Upper lobe of left lung (tissue), 6 donors: ENCODE data around the gene PEX10. TPM values are rescaled to one million over a fixed set of nuclear protein-coding genes. Genes with fewer than 3 reads are reported as not detected.

Source experiments
- ATAC-seq, 2 donors: fragments of 200-7000 bp; cut with Tn5 transposase; one replicate each; pipeline ENCODE4 v1.9.1; 2022; ENCODE audit warnings: mild to moderate bottlenecking in 2 of 2, moderate library complexity in 2 of 2; ENCODE audit not compliant: low FRiP score in 2 of 2
- DNase-seq, 2 donors: peaks; one replicate each; pipeline ENCODE4 v3.0.0-alpha.2; 2019 to 2020
- H3K27ac ChIP-seq, 4 donors: fragments of 200-600 bp; sonication (generic); one replicate each; pipeline ENCODE4 v1.5.1; 2016 to 2019
- H3K27me3 ChIP-seq, 4 donors: fragments of 200-600 bp; sonication (generic); one replicate each; pipeline ENCODE4 v1.5.1; 2017 to 2019
- H3K36me3 ChIP-seq, 4 donors: fragments of 200-600 bp; sonication (generic); one replicate each; pipeline ENCODE4 v1.5.1; 2016 to 2019
- H3K4me1 ChIP-seq, 4 donors: fragments of 200-600 bp; sonication (generic); one replicate each; pipeline ENCODE4 v1.5.1; 2018 to 2019
- H3K4me3 ChIP-seq, 4 donors: fragments of 200-600 bp; sonication (generic); one replicate each; pipeline ENCODE4 v1.5.1; 2017 to 2019; ENCODE audit warnings: mild to moderate bottlenecking in 2 of 4, moderate library complexity in 1 of 4
- H3K9me3 ChIP-seq, 4 donors: fragments of 200-600 bp; sonication (generic); one replicate each; pipeline ENCODE4 v1.5.1; 2018 to 2019
- CTCF ChIP-seq, 6 experiments: fragments of 450-650 bp in 4 of 6; fragments of 200-600 bp in 2 of 6; sonication (generic) in 2 of 6; IDR thresholded peaks; one replicate each; pipeline ENCODE4 v1.5.1; 2016 to 2019; ENCODE audit warnings: antibody characterized with exemption in 6 of 6
- EP300 ChIP-seq, 4 donors: sonication (generic); formaldehyde crosslinking; IDR thresholded peaks; one replicate each; pipeline ENCODE4 v1.5.1; 2017; ENCODE audit warnings: antibody characterized with exemption in 4 of 4, control low read depth in 2 of 4
- POLR2A ChIP-seq, 4 donors: fragments of 450-650 bp; IDR thresholded peaks; one replicate each; pipeline ENCODE4 v1.5.1; 2016 to 2017; ENCODE audit warnings: antibody characterized with exemption in 4 of 4, mild to moderate bottlenecking in 2 of 4
- POLR2AphosphoS5 ChIP-seq, 2 donors: sonication (generic); formaldehyde crosslinking; IDR thresholded peaks; one replicate each; pipeline ENCODE4 v1.5.1; 2017; ENCODE audit warnings: antibody characterized with exemption in 2 of 2
- WGBS, 2 donors: methylation state at CpG; one replicate each; pipeline ENCODE4 v1.1.5; 2017 to 2018; 5-methylcytosine and 5-hydroxymethylcytosine counted together
- total RNA-seq, 6 donors: library from RNA; depleted of rRNA in 4 of 6; stranded (reverse); fragments of >200 nt in 4 of 6; gene quantifications; one replicate each; pipeline versions ENCODE4 v1.1.0 to v1.2.1, GENCODE V29; 2016 to 2021
- donor health status: DM: no; HTN: no; CAD: no; lungs with moderate emphysema.
- donor health status: DM: no; HTN: yes; CAD: no; lungs with severe emphysema.

PEX10 gene
- total RNA-seq, 6 donors from 2014 or later, result 15.7 to 32.1 (median 19.9) TPM

GRCh38 chr1:2402420-2402819 lies 9.9 kb downstream of the PEX10 start:
- no peak overlapping the region for H3K27ac ChIP-seq

GRCh38 chr1:2400950-2401649 lies 11.3 kb downstream of the PEX10 start:
- H3K4me3 ChIP-seq, result no peak overlapping the region
- no peak for DNase-seq
- H3K27me3 ChIP-seq, result no peaks in the 10 kb centered on the region
- H3K36me3 ChIP-seq, result peaks cover 43 to 98% (median 83%) of the 10 kb centered on the region in 4 donors
- H3K4me1 ChIP-seq, result no peaks in the 10 kb centered on the region
- 85 to 89% methylated on average over 13 to 14 of the region's 14 CpGs for WGBS, 2 donors
- H3K9me3 ChIP-seq, result no peaks in the 10 kb centered on the region
- TF ChIP-seq CTCF (IDR thresholded peaks at IDR 0.05) (no peak), POLR2AphosphoS5 (IDR thresholded peaks at IDR 0.05) (no peak), EP300 (IDR thresholded peaks at IDR 0.05) (no peak), POLR2A (IDR thresholded peaks at IDR 0.05) (no peak)
- no peak overlapping the region for H3K27ac ChIP-seq
- ATAC-seq, result no peak

More at GRCh38 chr1:2402420-2402819, 9.9 kb downstream of the PEX10 start:
- ATAC-seq (peak in 1 of 2 donors; percentile 15), DNase-seq (no peak)
- H3K9me3 ChIP-seq, result no peaks in the 10 kb centered on the region
- 94 to 95% methylated on average over 7 to 23 of the region's 23 CpGs for WGBS, 2 donors
- H3K27me3 ChIP-seq, result no peaks in the 10 kb centered on the region
- no peak overlapping the region for H3K4me3 ChIP-seq
- no peaks in the 10 kb centered on the region for H3K4me1 ChIP-seq
- TF ChIP-seq POLR2AphosphoS5 (IDR thresholded peaks at IDR 0.05), result no peak
- TF ChIP-seq CTCF (IDR thresholded peaks at IDR 0.05), result no peak
- TF ChIP-seq POLR2A (IDR thresholded peaks at IDR 0.05), result no peak
- no peak for TF ChIP-seq EP300 (IDR thresholded peaks at IDR 0.05)
- H3K36me3 ChIP-seq, result peaks cover 36 to 96% (median 79%) of the 10 kb centered on the region in 4 donors

- H3K4me1 ChIP-seq, result no peaks in the 10 kb centered on the region
- 83 to 87% methylated on average over 10 of the region's 10 CpGs for WGBS, 2 donors
- no peak for ATAC-seq
- TF ChIP-seq EP300 (IDR thresholded peaks at IDR 0.05) (no peak), CTCF (IDR thresholded peaks at IDR 0.05) (no peak), POLR2AphosphoS5 (IDR thresholded peaks at IDR 0.05) (no peak), POLR2A (IDR thresholded peaks at IDR 0.05) (no peak)
- no peak overlapping the region for H3K4me3 ChIP-seq
- H3K9me3 ChIP-seq, result no peaks in the 10 kb centered on the region
- H3K27me3 ChIP-seq, result no peaks in the 10 kb centered on the region
- no peak overlapping the region for H3K27ac ChIP-seq
- peaks cover 44 to 98% (median 84%) of the 10 kb centered on the region in 4 donors for H3K36me3 ChIP-seq
- no peak for DNase-seq
Measured at GRCh38 chr1:2400576-2400909, 11.8 kb downstream of the PEX10 start.

- no peak for TF ChIP-seq POLR2AphosphoS5 (IDR thresholded peaks at IDR 0.05)
- no peak for TF ChIP-seq EP300 (IDR thresholded peaks at IDR 0.05)
- no peak for TF ChIP-seq POLR2A (IDR thresholded peaks at IDR 0.05)
- TF ChIP-seq CTCF (IDR thresholded peaks at IDR 0.05), result no peak
- Histone ChIP-seq H3K27me3 (no peaks in the 10 kb centered on the region), H3K27ac (no peak overlapping the region), H3K9me3 (no peaks in the 10 kb centered on the region), H3K4me3 (no peak overlapping the region), H3K4me1 (no peaks in the 10 kb centered on the region), H3K36me3 (peaks cover 44 to 97% (median 81%) of the 10 kb centered on the region in 4 donors)
- ATAC-seq (no peak), DNase-seq (no peak)
- 94 to 97% methylated on average over 11 to 22 of the region's 22 CpGs for WGBS, 2 donors
Measured at GRCh38 chr1:2399890-2400575, 12.3 kb downstream of the PEX10 start.
